Activated B cell treated with CpG ODN at 0.5 μM for 24 hours (primary cell): Measurements from ENCODE around the gene NUDCD2. TPM values are rescaled to one million over a fixed set of nuclear protein-coding genes. Genes with fewer than 3 reads are reported as not detected.
"Not testable (repeated sequence)": the region's sequence is repeated elsewhere in the genome, so short reads cannot be mapped to it uniquely, and the experiment has no call there.

ENCODE experiments used
- ATAC-seq: fragments of 200-7000 bp; cut with Tn5 transposase; one replicate; pipeline ENCODE4 v1.10.0; 2021; ENCODE audit warnings: low read depth, mild to moderate bottlenecking, moderate library complexity
- CTCF ChIA-PET: fragments of 350-600 bp; sonication (Branson Sonifier 250); formaldehyde crosslinking; loops from one replicate; lab custom pipeline; 2021; ENCODE audit warnings: antibody characterized with exemption; lab: Charles Lee
- POLR2A ChIA-PET: fragments of 350-600 bp; sonication (Branson Sonifier 250); formaldehyde crosslinking; loops from one replicate; lab custom pipeline; 2021; ENCODE audit warnings: antibody characterized with exemption; lab: Charles Lee
- DNase-seq: peaks from one replicate; pipeline ENCODE4 v3.0.0; 2022
- H3K27ac Mint-ChIP-seq: one replicate; pipeline ENCODE4 v1.8.0; 2020; ENCODE audit warnings: mixed read lengths
- H3K27me3 Mint-ChIP-seq: one replicate; pipeline ENCODE4 v1.8.0; 2021; ENCODE audit warnings: mixed read lengths
- H3K36me3 Mint-ChIP-seq: one replicate; pipeline ENCODE4 v1.8.0; 2021; ENCODE audit warnings: low read depth, mixed read lengths
- H3K4me1 Mint-ChIP-seq: one replicate; pipeline ENCODE4 v1.8.0; 2021; ENCODE audit warnings: mixed read lengths
- H3K4me3 Mint-ChIP-seq: one replicate; pipeline ENCODE4 v1.8.0; 2020; ENCODE audit warnings: mild to moderate bottlenecking, mixed read lengths
- H3K9me3 Mint-ChIP-seq: one replicate; pipeline ENCODE4 v1.8.0; 2020; ENCODE audit warnings: mixed read lengths
- CTCF ChIP-seq: fragments of 200-600 bp; IDR thresholded peaks from one replicate; pipeline ENCODE4 v1.8.0; 2022; ENCODE audit warnings: antibody characterized with exemption, mild to moderate bottlenecking
- intact Hi-C: fragments of 100-400 bp; cut with micrococcal nuclease; formaldehyde crosslinking; loops from one replicate; pipeline ENCODE4 v1.15.1; 2024
- total RNA-seq: library from RNA; stranded (reverse); gene quantifications from 2 replicates; pipeline ENCODE4 v1.2.3, GENCODE V29; 2022

The NUDCD2 gene
- total RNA-seq, 1 donor from 2014 or later: 28.1 TPM

GRCh38 chr5:163397354-163397753 is 62.5 kb downstream of the NUDCD2 start:
- DNase-seq (no peak), ATAC-seq (no peak)
- CTCF ChIA-PET: no interaction called here
- Mint-ChIP-seq H3K27me3 (peaks cover 17% of the 10 kb centered on the region), H3K9me3 (no peaks in the 10 kb centered on the region), H3K27ac (no peak overlapping the region), H3K4me3 (no peak overlapping the region), H3K4me1 (no peaks in the 10 kb centered on the region), H3K36me3 (no peaks in the 10 kb centered on the region)
- POLR2A ChIA-PET: no interaction called here
- intact Hi-C loops: no loop called here
- TF ChIP-seq CTCF: no peak

GRCh38 chr5:163396818-163397340 is 63.0 kb downstream of the NUDCD2 start:
- intact Hi-C loops, H3K4me3 Mint-ChIP-seq, H3K9me3 Mint-ChIP-seq, POLR2A ChIA-PET, H3K4me1 Mint-ChIP-seq, DNase-seq, CTCF ChIA-PET, H3K27ac Mint-ChIP-seq, H3K36me3 Mint-ChIP-seq, ATAC-seq: not testable (repeated sequence)
- peaks cover 17% of the 10 kb centered on the region for H3K27me3 Mint-ChIP-seq

Other genes with a start within 250 kb of the NUDCD2 start
- 71.2 and 73.0 TPM in 2 replicates for gene CCNG1, start 22.5 kb downstream of the NUDCD2 start, total RNA-seq
- 2.8 and 3.3 TPM in 2 replicates for gene HMMR, start 530 bp upstream of the NUDCD2 start, total RNA-seq
- 74.7 and 76.4 TPM in 2 replicates for gene MAT2B, start 45.5 kb upstream of the NUDCD2 start, total RNA-seq